K562 (cell line): ENCODE measurements around the gene COPS6. TPM values are rescaled to one million over a fixed set of nuclear protein-coding genes. Genes with fewer than 3 reads are reported as not detected.

Source experiments
- ATF7 ChIP-seq: fragments of 450-650 bp; IDR thresholded peaks from 2 replicates; pipeline ENCODE4 v1.7.1; 2014; ENCODE audit warnings: mild to moderate bottlenecking, moderate library complexity
- CBFA2T3 ChIP-seq: fragments of 450-650 bp; IDR thresholded peaks from 2 replicates; pipeline ENCODE4 v1.6.1; 2017
- DMBX1 ChIP-seq: fragments of 250-450 bp; sonication (Bioruptor Pico); IDR thresholded peaks from 2 replicates; pipeline ENCODE4 v1.8.0; 2022; ENCODE audit warnings: inconsistent platforms, mild to moderate bottlenecking, moderate library complexity, borderline replicate concordance
- E2F1 ChIP-seq: sonication (generic); formaldehyde crosslinking; IDR thresholded peaks from 2 replicates; pipeline ENCODE4 v1.8.1; 2023; ENCODE audit warnings: mild to moderate bottlenecking, missing genetic modification reagents, moderate library complexity
- HDAC1 ChIP-seq, 2 experiments: fragments of 450-650 bp; IDR thresholded peaks; 2 replicates each; pipeline ENCODE4 v1.6.1; 2016 to 2017; ENCODE audit warnings: inconsistent platforms in 1 of 2, mild to moderate bottlenecking in 1 of 2, moderate library complexity in 1 of 2
- JUND ChIP-seq, 2 experiments: IDR thresholded peaks; 2 replicates in 1 of 2; 3 replicates in 1 of 2; pipeline ENCODE4 v1.6.1; 2011; ENCODE audit warnings: borderline replicate concordance in 2 of 2, low read depth in 2 of 2, low read length in 2 of 2, improper control_type of control experiment in 1 of 2, missing biosample characterization in 1 of 2, missing genetic modification characterization in 1 of 2, missing genetic modification reagents in 1 of 2
- KLF10 ChIP-seq: fragments of 250-450 bp; sonication (Bioruptor Pico); IDR thresholded peaks from 2 replicates; pipeline ENCODE4 v1.6.1; 2021; ENCODE audit warnings: matching md5 sums
- NUFIP1 ChIP-seq: fragments of 450-650 bp; IDR thresholded peaks from 2 replicates; pipeline ENCODE4 v1.6.1; 2018; ENCODE audit not compliant: partially characterized antibody
- POLR2G ChIP-seq: fragments of 200-400 bp; formaldehyde crosslinking; IDR thresholded peaks from 2 replicates; pipeline ENCODE4 v1.6.1; 2017; ENCODE audit warnings: low read depth, mild to moderate bottlenecking, antibody characterized with exemption, low read length, moderate library complexity
- PTRF ChIP-seq: fragments of 450-650 bp; IDR thresholded peaks from 2 replicates; pipeline ENCODE4 v1.6.1; 2016; ENCODE audit warnings: mild to moderate bottlenecking, missing genetic modification characterization, missing compliant biosample characterization
- RERE ChIP-seq: sonication (generic); formaldehyde crosslinking; IDR thresholded peaks from 2 replicates; pipeline ENCODE4 v1.8.0; 2023; ENCODE audit warnings: missing genetic modification reagents, mild to moderate bottlenecking, borderline replicate concordance
- ZKSCAN8 ChIP-seq: fragments of 200-800 bp; sonication (Bioruptor generic); IDR thresholded peaks from 2 replicates; pipeline ENCODE4 v1.6.1; 2016; ENCODE audit warnings: missing genetic modification characterization, missing compliant biosample characterization
- ZNF212 ChIP-seq: fragments of 450-650 bp; formaldehyde crosslinking; IDR thresholded peaks from 2 replicates; pipeline ENCODE4 v1.4.0; 2020; ENCODE audit warnings: mild to moderate bottlenecking
- ZNF507 ChIP-seq: conservative IDR thresholded peaks from 2 replicates; pipeline ENCODE4 v1.6.1; 2017; ENCODE audit warnings: missing genetic modification characterization, missing compliant biosample characterization
- ZNF512 ChIP-seq: IDR thresholded peaks from 2 replicates; pipeline ENCODE4 v1.6.1; 2016; ENCODE audit warnings: missing genetic modification characterization, missing compliant biosample characterization
- ZNF785 ChIP-seq: fragments of 250-450 bp; sonication (Bioruptor Pico); IDR thresholded peaks from 2 replicates; pipeline ENCODE4 v1.4.0; 2020; ENCODE audit warnings: mild to moderate bottlenecking
- polyA plus RNA-seq, 8 experiments: library from polyadenylated mRNA; depleted of rRNA in 4 of 8; stranded (reverse) in 5 of 8; unstranded in 3 of 8; fragments of >200 nt; fragmentation: Nextera tagmentation in 2 of 8; fragmentation: Illumina TruSeq in 1 of 8; extraction: Ambion mirVana in 2 of 8; extraction: Trizol in 1 of 8; gene quantifications; 2 replicates each; pipeline versions ENCODE4 v1.2.1 to v1.2.3, GENCODE V29; 2011 to 2014; ENCODE audit warnings: inconsistent platforms in 1 of 8, missing spikeins in 1 of 8
- total RNA-seq, 7 experiments: library from RNA; depleted of rRNA in 6 of 7; stranded (reverse); fragments of >200 nt in 6 of 7; fragmentation: Illumina TruSeq in 2 of 7; extraction: Trizol in 2 of 7; gene quantifications; 2 replicates each; pipeline versions ENCODE4 v1.2.1 to v1.2.3, GENCODE V29; 2011 to 2021; ENCODE audit warnings: low replicate concordance in 1 of 7

Gene COPS6
- total and polyA plus RNA-seq, 9 of the 15 experiments (the other 6 are each of a cell fraction or from before 2014, with no cell fraction given), result 63.0 to 331 (median 168) TPM

- TF ChIP-seq ZNF507 (tag) (no peak), RERE (CRISPR knock-in tag) (no peak), E2F1 (CRISPR knock-in tag) (peak; percentile 86), ZNF785 (no peak), ATF7 (peak; percentile 84; the same call in 1 of the 2 replicates), NUFIP1 (no peak), POLR2G (peak; percentile 90), DMBX1 (CRISPR knock-in tag) (0 out of 2 replicates have a peak, but pooled peaks have one; percentile 16), ZNF212 (CRISPR knock-in tag) (0 out of 2 replicates have a peak, but pooled peaks have one; percentile 48), ZKSCAN8 (CRISPR knock-in tag) (no peak), CBFA2T3 (no peak), JUND (IDR thresholded peaks at IDR 0.05; ENCODE audit: borderline replicate concordance, low read depth, low read length) (no peak; the same call in 1 of the 2 replicates), JUND (tag; IDR thresholded peaks at IDR 0.05; ENCODE audit: borderline replicate concordance, low read depth, low read length) (no peak), KLF10 (CRISPR knock-in tag) (no peak), HDAC1 (IDR thresholded peaks at IDR 0.05) (peak; percentile 71 to 76; a peak in 3 of 4 replicates), ZNF512 (no peak), PTRF (tag) (no peak)
Observed at GRCh38 chr7:100119072-100119969, 30.6 kb downstream of the COPS6 start, which contains the start of the genes CNPY4 and TAF6 (continued).
